CD4-positive, alpha-beta T cell treated with Interleukin-12 subunit alpha and Interleukin-12 subunit beta, for 1 hour (primary cell): ENCODE measurements around the gene LRRC3B.
"Not testable (repeated sequence)": the region's sequence is repeated elsewhere in the genome, so short reads cannot be mapped to it uniquely, and the experiment has no call there.

Experiments used
- DNase-seq: peaks from one replicate; pipeline ENCODE4 v3.0.0-alpha.2; 2020

The LRRC3B gene

DNA sequence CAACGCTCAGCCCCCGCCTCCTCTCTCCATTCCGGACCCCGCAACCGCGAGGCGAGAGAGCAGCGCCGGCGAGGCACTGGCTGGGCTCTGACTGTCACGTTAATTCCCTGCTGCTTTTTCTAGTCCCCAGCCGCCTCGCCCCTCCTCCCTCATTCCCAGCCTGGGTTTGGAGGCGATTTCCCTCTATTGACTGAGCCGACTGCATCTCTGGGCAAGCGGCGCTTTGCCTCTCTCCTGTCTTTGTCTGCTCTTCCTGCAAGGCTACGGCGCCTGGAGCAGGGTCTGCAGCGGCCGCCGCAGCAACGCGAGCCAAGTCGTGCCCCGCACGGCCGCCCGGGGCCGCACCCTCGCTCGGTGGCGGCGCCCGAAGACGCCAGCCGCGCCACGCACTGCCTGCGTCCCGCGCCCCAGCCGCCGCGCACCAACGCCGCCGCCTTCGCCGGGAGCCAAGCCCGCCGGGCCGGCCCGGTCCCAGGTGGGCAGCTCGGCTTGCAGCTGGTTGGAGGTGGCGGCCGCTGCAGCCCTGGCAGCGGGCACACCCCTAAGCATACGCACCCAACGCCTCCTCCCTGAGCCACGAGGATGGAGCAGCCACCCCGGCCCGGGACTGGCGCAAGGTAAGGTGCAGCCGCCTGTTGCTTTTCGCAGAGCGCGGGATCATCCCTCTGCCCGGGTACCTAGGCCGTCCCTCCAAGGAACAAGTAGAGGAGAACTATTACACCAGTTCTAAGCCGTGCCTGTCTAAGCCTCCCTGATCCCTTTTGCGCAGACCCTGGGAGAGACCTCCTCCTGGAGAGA lies at the start of gene LRRC3B:
Gene LRRC3B, plus strand, starts transcription at position 152 of the 798 bp plus-strand sequence. CDS start 86,901 bp downstream, outside the sequence.
- DNase-seq, result no peak

DNA sequence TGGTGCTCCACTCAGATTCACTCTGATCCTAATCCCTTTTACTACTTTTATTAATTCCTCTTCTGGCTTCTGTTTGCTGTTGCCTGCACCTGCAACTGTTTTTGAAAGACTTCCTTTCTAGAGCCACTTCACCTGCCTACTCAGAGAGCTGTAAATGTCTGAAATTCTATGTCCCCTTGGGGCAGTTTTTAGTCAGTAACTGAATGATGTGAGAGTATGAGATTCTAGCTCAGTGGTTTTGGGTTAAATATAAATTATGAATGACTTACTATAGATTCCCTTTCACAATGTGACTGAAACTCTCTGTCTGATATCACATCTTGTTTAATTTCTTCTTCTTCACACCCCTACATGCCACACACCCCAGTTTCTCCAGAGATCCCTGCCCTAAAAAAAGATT lies 47.8 kb upstream of the LRRC3B start:
- no peak for DNase-seq

- DNase-seq, result no peak
Measured at GRCh38 chr3:26579116-26579515, 43.5 kb upstream of the LRRC3B start.

GRCh38 chr3:26587571-26587970 lies 35.0 kb upstream of the LRRC3B start:
- no peak for DNase-seq

DNA sequence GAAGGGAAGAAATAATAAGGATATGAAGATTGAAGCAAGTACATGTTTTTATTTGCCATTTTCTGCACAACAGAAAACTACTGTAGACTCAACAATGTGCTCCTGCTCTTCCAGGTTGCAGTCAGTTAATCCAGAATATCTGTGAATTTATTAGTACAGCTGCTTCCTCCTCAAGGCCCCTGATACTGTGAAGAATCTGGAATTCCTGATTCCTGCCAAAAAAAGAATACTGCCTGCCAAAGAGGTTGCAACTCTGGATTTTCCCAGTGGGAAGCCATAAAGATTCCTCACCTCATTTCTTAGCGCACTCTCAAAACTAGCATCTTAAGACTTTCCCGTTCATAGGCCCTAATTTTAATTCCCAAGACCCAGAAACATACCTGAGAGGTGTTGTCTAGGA lies 33.6 kb upstream of the LRRC3B start:
- no peak for DNase-seq

GRCh38 chr3:26589678-26590077 lies 32.9 kb upstream of the LRRC3B start:
- DNase-seq, result no peak

GRCh38 chr3:26590919-26591484 lies 31.6 kb upstream of the LRRC3B start:
- DNase-seq, result no peak

GRCh38 chr3:26591926-26592325 lies 30.6 kb upstream of the LRRC3B start:
- DNase-seq, result no peak

- no peak for DNase-seq
Measured at GRCh38 chr3:26592451-26592850, 30.1 kb upstream of the LRRC3B start.

- no peak for DNase-seq
Measured at GRCh38 chr3:26596335-26596734, 26.2 kb upstream of the LRRC3B start.

- not testable (repeated sequence) for DNase-seq
Measured at GRCh38 chr3:26603311-26603710, 19.3 kb upstream of the LRRC3B start.

- DNase-seq, result not testable (repeated sequence)
Measured at GRCh38 chr3:26603771-26604170, 18.8 kb upstream of the LRRC3B start.

DNA sequence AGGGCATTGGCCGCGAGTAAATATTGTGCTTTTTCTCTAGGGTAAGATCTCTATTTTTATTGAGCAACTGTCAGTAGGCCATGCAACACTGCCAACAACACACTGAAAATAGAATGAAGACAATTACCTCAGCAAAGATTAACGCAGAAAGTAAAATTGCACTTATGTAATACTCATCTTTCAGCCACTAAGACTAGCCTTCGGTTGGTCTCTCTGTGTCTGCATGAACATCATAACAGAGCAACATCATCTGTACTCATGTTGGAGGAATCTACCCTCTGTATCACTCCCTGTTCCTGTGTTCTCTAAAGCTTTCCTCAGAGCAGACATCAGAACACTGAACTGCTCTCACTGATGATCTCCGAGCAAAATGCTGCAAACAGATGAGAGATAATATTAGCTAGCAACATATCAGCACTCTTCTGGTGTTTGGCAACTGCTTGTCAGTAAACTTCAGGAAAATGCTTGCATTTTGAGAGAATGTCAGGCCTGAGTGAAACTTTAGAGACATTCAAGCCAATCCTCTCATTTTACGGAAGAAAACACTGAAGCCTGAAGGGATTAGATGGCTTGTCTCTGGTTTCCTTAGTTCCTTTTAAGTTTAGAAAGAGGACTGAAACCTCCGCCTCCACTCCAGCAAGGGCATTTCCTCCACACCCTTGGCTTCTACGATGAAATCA lies 8.4 kb upstream of the LRRC3B start:
- no peak for DNase-seq

DNA sequence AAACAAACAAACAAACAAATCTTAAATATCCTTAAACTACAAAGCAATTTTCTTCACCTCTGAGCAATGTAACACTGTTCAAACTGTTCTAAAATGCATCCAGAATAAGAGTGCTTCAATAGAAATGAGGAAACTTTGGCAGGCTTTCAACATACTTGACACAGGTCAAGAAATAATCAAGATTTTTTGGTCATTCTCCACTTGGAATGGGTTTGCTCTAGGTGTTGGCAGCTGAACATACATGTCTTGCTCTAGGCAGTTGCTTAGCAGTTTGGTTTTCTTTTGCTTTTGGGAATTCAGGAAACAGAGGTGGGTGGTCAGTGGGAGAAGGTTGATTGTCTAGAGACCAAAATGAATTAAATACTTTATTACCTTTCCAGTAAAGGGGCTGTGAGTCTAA lies 1.4 kb upstream of the LRRC3B start:
- no peak for DNase-seq

- no peak for DNase-seq
Measured at GRCh38 chr3:26621906-26622620, 509 bp upstream of the LRRC3B start.

- no peak for DNase-seq
Measured at GRCh38 chr3:26623419-26624208, 1.0 kb downstream of the LRRC3B start.

DNA sequence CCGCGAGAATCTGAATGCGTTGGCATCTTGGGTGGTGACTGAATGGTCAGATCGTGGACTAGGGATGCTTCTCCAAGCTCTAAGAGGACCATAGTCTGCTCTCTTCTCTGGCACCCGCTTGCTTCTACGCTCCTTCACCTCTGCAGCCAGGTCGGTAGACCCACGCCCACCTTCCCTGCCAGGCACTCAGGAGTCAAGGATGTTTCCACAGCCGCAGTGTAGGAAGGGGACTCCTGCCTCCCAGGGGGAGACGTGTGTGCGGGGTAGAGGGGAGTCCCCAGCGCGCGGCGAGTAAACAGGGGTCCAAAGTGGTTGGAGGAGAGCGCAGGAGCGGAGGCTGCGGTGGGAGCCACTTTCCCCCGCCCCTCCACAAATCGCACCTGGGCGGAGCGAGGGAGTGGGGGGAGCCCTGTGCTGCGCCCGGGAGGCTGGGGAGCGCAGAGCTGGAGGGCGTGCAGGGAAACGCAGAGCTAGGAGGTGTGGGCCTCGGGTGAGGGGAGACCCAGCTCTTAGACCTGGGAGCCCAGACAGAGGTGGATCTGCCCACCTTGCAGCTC lies 1.7 kb downstream of the LRRC3B start:
- DNase-seq, result no peak

GRCh38 chr3:26625187-26625586 lies 2.6 kb downstream of the LRRC3B start:
- DNase-seq, result no peak

DNA sequence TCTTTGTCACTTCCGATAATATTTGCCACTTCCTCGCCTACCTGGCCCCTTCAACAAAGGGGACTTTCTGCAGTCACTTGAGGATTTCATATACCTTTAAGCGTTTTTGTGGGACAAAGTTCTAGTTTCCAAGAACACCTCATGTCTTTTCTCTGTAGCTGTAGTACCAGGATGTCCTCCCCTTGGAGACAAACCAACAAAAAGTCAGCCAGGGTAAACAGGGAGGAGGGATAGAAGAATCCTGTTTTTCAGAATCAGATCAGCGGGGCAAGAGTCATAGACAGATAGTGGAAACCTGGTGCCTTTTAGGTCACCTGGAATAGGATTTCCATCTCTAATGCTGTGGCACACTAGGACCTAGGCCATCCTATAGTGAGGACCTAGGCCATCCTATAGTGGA lies 4.5 kb downstream of the LRRC3B start:
- no peak for DNase-seq

GRCh38 chr3:26628915-26629314 lies 6.3 kb downstream of the LRRC3B start:
- DNase-seq, result no peak

DNA sequence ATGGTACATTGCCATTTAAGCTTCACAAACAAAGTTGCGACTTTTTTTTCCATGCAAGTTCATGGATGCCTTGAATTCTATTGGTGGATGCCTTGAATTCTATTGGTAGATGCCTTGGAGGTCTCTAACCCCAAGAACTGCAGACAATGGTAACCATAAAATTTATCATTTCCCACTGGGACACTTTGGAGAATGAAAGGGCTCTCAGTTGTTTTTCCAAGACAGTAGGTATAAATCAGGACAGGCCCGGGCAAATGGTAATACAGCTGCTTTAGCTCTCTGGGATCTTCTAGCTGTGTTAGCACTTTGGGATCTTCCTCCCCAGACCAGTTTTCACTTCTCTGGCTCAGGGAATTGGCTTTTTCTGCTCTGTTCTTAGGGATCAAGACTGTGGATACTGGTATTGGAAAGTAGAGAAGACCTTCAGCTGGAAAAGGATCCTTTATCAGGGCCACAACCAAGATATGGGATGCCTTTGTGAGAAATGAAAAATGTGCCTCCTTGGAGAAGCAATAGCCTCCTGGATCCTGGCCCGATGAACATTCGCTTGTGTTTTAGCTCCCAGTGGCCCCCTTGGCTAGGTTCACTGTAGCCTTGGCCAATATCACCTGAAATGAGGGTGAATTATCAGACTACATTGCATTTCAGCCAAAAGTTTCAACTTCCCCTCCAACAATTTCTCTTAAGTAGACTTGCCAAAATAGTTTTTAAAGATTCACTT lies 8.3 kb downstream of the LRRC3B start:
- no peak for DNase-seq

DNA sequence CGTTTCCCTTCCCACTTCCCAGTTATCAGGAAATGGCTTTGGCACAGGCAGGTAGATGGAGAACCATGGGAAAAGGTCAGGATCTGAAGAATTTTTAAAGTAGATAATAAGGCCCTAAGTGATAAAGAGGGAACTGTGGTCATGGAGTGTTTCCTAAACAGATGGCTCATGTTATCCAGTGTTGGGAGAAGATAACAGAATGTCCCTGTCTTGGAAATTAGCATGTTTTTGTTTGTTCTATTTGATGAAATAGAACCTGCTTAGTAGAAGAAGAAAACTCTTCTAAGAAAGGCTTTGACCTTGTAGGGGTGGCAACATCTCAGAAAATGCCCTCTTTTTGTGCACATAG lies 8.8 kb downstream of the LRRC3B start:
- DNase-seq, result no peak
